Ecto neural progenitor cell (in vitro differentiated cells): ENCODE data around the gene NXPH1.
A peak's percentile ranks its signal among the peaks of the same experiment; 100 is the strongest.

Experiments
- DNase-seq: peaks from one replicate; pipeline ENCODE4 v3.0.0-alpha.2; 2018; ENCODE audit warnings: low spot score

Gene NXPH1

GRCh38 chr7:8436965-8437364, 3.6 kb downstream of the NXPH1 start:
- peak; percentile 82 for DNase-seq

- DNase-seq = no peak
Observed at GRCh38 chr7:8437606-8438005, 4.2 kb downstream of the NXPH1 start.

- no peak for DNase-seq
Observed at GRCh38 chr7:8440670-8441069, 7.3 kb downstream of the NXPH1 start.

- DNase-seq = no peak
Observed at GRCh38 chr7:8441106-8441965, 7.9 kb downstream of the NXPH1 start.

- peak; percentile 50 for DNase-seq
Observed at GRCh38 chr7:8442051-8442813, 8.8 kb downstream of the NXPH1 start.

- peak; percentile 93 for DNase-seq
Observed at GRCh38 chr7:8442814-8443304, 9.4 kb downstream of the NXPH1 start.

- DNase-seq = peak; percentile 72
Observed at GRCh38 chr7:8443576-8444467, 10.4 kb downstream of the NXPH1 start.

- no peak for DNase-seq
Observed at GRCh38 chr7:8444468-8444769, 11.0 kb downstream of the NXPH1 start.

GRCh38 chr7:8453535-8453934, 20.1 kb downstream of the NXPH1 start:
- no peak for DNase-seq

- DNase-seq = no peak
Observed at GRCh38 chr7:8455426-8455825, 22.0 kb downstream of the NXPH1 start.

- DNase-seq = no peak
Observed at GRCh38 chr7:8462309-8462708, 28.9 kb downstream of the NXPH1 start.

- DNase-seq = no peak
Observed at GRCh38 chr7:8465338-8465737, 31.9 kb downstream of the NXPH1 start.

GRCh38 chr7:8480527-8480926, 47.1 kb downstream of the NXPH1 start:
- no peak for DNase-seq

GRCh38 chr7:8481096-8481495, 47.7 kb downstream of the NXPH1 start:
- DNase-seq = no peak

GRCh38 chr7:8481752-8482446, 48.5 kb downstream of the NXPH1 start:
- no peak for DNase-seq

- no peak for DNase-seq
Observed at GRCh38 chr7:8490391-8491045, 57.1 kb downstream of the NXPH1 start.

- no peak for DNase-seq
Observed at GRCh38 chr7:8491106-8491505, 57.7 kb downstream of the NXPH1 start.

GRCh38 chr7:8491544-8492489, 58.4 kb downstream of the NXPH1 start:
- no peak for DNase-seq

- DNase-seq = no peak
Observed at GRCh38 chr7:8499128-8499527, 65.7 kb downstream of the NXPH1 start.

- DNase-seq = no peak
Observed at GRCh38 chr7:8500286-8500685, 66.9 kb downstream of the NXPH1 start.
